ENCODE data around the gene C1QL2. TPM values are rescaled to one million over a fixed set of nuclear protein-coding genes. Genes with fewer than 3 reads are reported as not detected.

Gene C1QL2
- total RNA-seq, 2 experiments from 2014 or later = not detected

DNA sequence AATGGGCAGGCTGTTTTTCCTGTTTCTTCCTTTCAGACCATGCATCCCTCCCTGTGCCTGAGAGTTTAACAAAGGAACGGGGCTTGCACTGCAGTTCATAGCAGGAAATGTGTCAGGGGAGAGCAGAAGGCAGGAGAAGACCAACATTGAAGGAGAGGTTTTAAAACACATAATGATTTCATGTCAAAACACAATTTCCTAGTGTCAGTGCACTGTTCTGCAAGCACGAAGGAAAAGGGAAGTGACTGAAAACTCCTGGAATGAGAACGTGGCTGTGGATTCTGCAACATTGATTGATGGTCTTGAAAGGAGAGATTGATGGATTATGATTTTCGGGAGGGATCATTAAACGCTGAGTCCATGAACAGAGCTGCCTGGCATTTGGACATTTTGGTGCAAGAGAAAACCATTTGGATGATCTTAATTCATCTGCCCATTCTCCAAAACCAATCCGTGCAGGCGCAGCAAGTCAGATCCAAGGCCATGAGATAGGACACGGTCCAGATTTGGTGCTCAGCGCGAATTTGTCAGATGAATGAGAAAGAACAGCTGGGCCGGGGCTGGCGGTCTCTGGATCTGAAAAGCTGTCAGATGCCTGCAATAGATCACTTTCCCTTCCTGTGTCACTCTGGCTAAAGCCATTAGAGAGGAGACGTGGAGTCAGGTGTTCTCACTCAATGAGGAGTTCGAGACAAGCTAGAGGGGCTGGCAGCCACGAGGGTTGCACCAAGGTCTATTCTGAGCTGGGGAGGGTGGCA is 38.4 kb downstream of the C1QL2 start:
- Mint-ChIP-seq H3K4me3 (no peak overlapping the region), H3K36me3 (no peaks in the 10 kb centered on the region), H3K27ac (no peak overlapping the region), H3K9me3 (no peaks in the 10 kb centered on the region), H3K27me3 (no peaks in the 10 kb centered on the region), H3K4me1 (ENCODE audit: low read depth) (no peaks in the 10 kb centered on the region)
- DNase-seq = no peak
- intact Hi-C loops (cut with micrococcal nuclease) = no loop called here
- ChIA-PET POLR2A (no interaction called here), CTCF (no interaction called here)

DNA sequence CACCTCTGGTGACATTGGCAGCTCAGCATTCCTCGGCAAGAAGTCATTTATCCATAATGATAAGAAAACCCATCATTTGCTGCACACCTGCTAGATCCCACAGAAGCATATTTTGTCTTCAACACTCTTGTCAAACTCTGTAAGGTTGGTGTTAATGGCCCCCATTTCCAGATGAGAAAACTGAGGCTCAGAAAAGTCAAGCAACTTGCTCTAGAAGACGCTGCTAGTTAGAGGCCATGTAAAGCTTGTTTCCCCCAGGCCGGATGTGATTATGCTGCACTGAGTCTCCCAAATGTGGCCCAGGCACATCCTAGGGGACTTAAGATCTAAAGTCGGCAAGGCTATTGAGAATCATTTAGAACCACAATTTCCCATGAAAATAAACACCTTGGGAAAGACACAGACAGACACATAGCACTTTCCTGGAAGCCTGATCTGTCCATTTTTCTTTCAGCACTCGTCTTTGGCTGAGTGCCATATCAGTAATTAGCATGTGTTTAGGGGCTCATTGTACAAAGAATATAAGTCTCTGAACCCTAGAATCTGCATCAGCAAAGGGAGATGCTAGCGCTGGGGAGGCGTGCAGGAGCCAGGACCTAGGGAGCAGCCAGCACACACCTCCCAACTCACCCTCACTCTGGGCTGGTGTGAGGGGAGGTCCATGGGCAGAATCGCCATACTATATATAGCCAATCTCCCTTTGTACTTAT is 39.3 kb downstream of the C1QL2 start:
- H3K9me3 Mint-ChIP-seq = no peaks in the 10 kb centered on the region
- H3K27me3 Mint-ChIP-seq = no peaks in the 10 kb centered on the region
- ChIA-PET CTCF (no interaction called here), POLR2A (no interaction called here)
- DNase-seq = no peak
- H3K4me3 Mint-ChIP-seq = no peak overlapping the region
- H3K4me1 Mint-ChIP-seq (ENCODE audit: low read depth) = no peaks in the 10 kb centered on the region
- no peak overlapping the region for H3K27ac Mint-ChIP-seq
- intact Hi-C loops (cut with micrococcal nuclease) = no loop called here
- no peaks in the 10 kb centered on the region for H3K36me3 Mint-ChIP-seq

DNA sequence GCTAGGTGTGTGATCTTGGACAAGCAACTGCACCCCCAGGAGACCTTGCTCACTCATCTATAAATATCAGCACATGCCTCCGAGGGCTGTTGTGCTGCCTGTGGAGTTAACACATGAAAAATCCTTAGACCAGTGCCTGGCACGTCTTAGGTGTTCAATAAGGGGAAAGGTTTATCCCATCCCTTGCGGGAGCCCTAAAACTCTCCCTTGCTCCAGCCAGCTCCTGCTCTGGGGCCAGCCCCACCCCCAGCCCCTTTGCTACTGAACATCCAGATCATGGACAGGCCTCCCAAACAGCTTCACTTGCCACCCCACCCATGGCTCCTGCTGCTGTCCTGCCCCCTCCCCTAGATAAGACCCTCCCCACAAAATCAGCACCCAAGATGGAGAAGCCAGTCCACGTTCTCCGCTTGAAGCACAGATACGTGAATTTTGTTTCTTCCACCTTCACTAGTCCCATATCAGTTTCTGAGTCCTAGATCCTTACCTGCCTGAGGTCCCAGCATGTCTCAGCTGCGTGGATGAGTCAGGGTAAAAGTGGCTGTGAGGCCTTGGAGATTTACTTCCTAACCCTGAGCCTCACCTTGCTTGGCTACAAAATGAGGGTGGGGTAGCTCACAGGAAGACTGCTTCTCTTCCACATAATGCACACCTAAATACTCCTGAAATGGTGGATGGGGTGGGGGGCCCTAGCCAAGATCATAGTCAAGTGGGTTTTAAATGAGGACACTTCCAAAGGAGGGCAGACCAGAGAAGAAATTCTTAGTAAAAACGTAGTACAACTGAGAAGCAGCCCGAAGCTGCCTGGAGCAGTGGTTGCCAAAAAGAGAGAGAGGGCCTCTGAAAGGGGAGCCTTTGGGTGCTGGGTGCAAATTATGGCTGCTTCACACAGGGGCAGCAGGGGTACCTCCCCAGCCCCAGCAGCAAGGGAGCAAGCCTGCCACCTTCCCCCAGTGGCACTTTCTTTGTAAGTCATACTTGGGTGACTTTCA is 40.4 kb downstream of the C1QL2 start:
- Mint-ChIP-seq H3K27ac (no peak overlapping the region), H3K36me3 (no peaks in the 10 kb centered on the region), H3K4me1 (ENCODE audit: low read depth) (no peaks in the 10 kb centered on the region), H3K4me3 (no peak overlapping the region), H3K27me3 (peaks cover 1% of the 10 kb centered on the region), H3K9me3 (no peaks in the 10 kb centered on the region)
- ChIA-PET CTCF (no interaction called here), POLR2A (no interaction called here)
- no peak for DNase-seq
- intact Hi-C loops (cut with micrococcal nuclease) = no loop called here

DNA sequence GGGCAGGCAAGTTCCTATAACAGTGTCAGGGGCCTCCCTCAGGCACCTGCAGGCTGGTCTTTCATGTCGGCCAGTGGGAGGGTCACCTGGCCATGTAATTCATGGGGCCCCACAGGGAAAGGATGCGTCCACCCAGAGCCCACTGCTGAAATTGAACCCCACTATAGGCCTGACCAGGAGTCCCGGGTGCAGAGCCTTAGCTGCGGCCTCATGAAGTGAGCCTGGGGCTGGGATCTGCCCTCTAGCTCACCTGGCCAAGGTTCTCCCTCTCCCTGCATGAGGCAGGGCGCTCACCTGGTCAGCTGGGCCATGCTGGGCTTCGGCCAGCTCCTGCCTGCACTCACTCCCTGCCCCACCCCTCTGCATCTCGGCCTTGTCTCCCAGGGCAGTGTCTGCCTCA is 41.1 kb downstream of the C1QL2 start:
- intact Hi-C loops (cut with micrococcal nuclease) = no loop called here
- Mint-ChIP-seq H3K27me3 (peaks cover 3% of the 10 kb centered on the region), H3K4me3 (no peak overlapping the region), H3K4me1 (ENCODE audit: low read depth) (no peaks in the 10 kb centered on the region), H3K9me3 (no peaks in the 10 kb centered on the region), H3K27ac (no peak overlapping the region), H3K36me3 (no peaks in the 10 kb centered on the region)
- no peak for DNase-seq
- ChIA-PET POLR2A (no interaction called here), CTCF (no interaction called here)

DNA sequence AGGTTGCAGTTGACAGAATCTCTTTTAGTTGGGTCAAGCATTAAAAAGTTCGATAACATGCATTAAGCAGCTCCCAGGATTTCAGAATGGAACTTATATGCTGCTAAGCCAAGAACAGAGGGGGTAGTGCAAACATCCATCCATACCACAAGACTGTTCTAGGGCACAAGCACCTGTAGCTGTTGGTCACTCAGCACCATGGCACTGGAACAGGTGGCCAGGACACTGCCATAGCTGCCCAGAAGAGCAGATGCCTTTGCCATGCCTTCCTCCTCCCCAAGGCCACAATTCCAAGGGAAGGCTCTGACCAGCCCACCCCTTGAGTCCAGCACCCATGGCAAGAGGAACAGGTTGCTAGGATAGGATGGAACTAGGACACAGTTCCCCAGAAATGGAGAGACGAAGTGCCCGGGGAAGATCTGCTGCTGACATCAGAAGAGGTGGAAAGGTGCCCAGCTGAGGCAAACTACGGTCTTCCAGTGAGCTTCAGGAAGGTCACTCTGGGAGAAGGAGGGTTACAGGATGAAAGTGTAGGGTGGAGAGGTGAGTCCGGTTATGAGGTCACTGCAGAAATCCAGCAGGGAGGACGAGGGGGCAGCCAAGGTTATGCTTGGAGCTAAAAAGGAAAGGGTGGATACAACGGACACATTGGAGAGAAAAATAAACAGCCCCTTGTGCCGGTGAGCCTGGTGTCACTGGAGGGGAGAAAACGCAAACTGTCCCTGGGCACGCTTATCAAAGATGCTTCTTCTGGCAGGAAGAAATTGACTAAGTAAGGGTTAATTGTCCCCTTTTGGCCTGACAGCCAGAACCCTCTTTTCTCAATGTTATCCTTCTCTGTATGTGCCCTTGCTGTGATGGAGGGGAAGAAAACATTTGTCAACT is 41.9 kb downstream of the C1QL2 start:
- Mint-ChIP-seq H3K9me3 (peaks cover 4% of the 10 kb centered on the region), H3K36me3 (no peaks in the 10 kb centered on the region), H3K27me3 (peaks cover 3% of the 10 kb centered on the region), H3K4me3 (no peak overlapping the region), H3K27ac (no peak overlapping the region), H3K4me1 (ENCODE audit: low read depth) (no peaks in the 10 kb centered on the region)
- DNase-seq = no peak
- intact Hi-C loops (cut with micrococcal nuclease) = no loop called here
- ChIA-PET CTCF (no interaction called here), POLR2A (no interaction called here)

DNA sequence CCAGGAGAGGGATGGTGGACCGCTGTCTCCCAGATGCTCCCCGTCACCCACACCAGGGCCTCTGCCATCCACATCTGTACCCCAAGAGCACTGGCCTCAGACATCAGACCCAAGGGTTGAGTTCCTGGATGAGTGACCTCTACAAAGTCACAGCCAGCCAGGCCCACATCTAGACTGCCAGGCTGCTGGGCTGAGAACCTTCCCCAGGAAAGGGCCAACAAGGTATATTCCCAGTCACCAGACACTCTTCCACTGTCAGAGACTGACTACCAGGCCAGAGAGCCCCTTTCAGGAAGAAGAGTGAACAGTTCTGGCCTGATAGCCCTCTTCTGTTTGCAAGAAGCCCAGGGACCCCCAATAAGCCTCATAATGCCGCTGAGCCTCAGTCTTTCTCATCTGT is 44.3 kb downstream of the C1QL2 start:
- Mint-ChIP-seq H3K27ac (no peak overlapping the region), H3K36me3 (no peaks in the 10 kb centered on the region), H3K27me3 (peaks cover 3% of the 10 kb centered on the region), H3K9me3 (peaks cover 15% of the 10 kb centered on the region), H3K4me3 (no peak overlapping the region), H3K4me1 (ENCODE audit: low read depth) (no peaks in the 10 kb centered on the region)
- ChIA-PET CTCF (no interaction called here), POLR2A (no interaction called here)
- DNase-seq = no peak
- intact Hi-C loops (cut with micrococcal nuclease) = no loop called here

DNA sequence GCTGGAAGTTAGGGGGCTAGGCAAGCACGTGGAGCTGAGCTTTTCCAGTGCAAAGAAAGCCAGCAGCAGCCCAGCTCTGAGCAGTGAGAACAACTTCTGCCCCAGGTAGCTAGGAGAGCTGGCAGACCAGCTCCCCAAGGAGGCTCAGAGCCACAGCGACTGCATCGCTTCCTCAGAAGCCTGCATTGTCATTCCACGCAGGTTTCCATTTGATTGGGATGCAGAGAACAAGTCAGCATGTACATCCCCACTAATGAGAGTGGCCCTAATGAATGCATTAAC is 45.1 kb downstream of the C1QL2 start:
- Mint-ChIP-seq H3K27ac (no peak overlapping the region), H3K4me3 (no peak overlapping the region), H3K4me1 (ENCODE audit: low read depth) (no peaks in the 10 kb centered on the region), H3K27me3 (peaks cover 3% of the 10 kb centered on the region), H3K36me3 (no peaks in the 10 kb centered on the region), H3K9me3 (peaks cover 15% of the 10 kb centered on the region)
- ChIA-PET CTCF (no interaction called here), POLR2A (no interaction called here)
- DNase-seq = no peak
- intact Hi-C loops (cut with micrococcal nuclease) = no loop called here

DNA sequence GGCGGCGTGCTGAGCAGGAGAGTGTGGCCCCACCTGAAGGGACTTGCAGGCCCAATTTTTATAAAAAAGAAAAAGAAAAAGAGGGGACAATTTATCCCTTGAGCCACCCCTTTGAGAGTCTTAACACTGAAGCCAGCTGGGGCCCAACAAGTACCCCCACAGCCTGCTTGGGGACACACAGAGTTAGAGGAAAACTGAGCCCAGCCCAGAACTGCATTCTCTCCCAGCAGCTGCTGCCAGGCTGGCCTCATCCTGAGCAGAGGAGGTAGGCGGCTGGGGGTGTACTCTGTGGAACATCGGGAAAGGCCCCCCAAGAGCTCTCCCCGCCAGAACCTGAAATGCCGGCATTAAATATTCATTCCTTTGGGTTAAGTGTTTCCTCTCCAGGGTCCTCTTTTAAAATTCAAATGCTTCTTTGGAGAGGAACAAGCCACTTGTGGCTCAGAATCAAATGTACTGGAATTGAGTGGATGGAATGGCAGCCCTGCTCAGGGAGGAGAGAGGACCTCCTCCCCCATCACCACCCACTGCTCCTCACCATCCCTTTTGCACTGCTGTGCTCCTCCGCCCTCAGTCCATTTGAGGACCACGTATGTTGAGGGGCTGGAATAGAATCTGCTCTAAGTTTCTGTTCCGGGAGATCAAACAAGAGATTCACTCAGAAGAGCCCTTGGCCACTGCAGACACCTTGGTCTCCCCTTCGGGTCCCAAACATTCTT is 45.6 kb downstream of the C1QL2 start:
- no peaks in the 10 kb centered on the region for H3K4me1 Mint-ChIP-seq (ENCODE audit: low read depth)
- intact Hi-C loops (cut with micrococcal nuclease) = no loop called here
- no peak overlapping the region for H3K4me3 Mint-ChIP-seq
- H3K9me3 Mint-ChIP-seq = peaks cover 15% of the 10 kb centered on the region
- CTCF ChIA-PET = interaction anchor here (1.1 kb wide), 1 partner anchor 231 kb away, joined by 3 read pairs; no protein-coding TSS in a partner anchor
- POLR2A ChIA-PET = no interaction called here
- no peak overlapping the region for H3K27ac Mint-ChIP-seq
- H3K36me3 Mint-ChIP-seq = no peaks in the 10 kb centered on the region
- DNase-seq = no peak
- peaks cover 3% of the 10 kb centered on the region for H3K27me3 Mint-ChIP-seq

DNA sequence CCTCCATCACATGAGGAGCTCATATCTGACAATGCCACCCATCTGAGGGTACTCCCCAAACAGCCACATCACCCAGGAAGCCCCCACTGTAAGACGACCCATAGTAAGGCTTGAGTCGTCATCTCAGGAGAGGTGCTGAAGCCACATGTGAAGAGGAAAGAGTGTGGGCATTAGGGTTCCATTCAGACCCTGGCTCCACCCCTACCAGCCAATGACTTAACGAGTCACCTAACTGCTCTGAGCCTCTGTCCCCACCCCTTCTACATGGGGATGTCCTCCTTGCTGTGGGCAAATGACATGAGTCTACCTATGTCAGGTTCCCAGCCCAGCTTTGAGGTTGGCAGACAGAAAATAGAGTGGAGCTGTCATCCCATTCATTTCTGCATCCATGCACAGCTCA is 46.3 kb downstream of the C1QL2 start:
- Mint-ChIP-seq H3K27me3 (peaks cover 3% of the 10 kb centered on the region), H3K36me3 (no peaks in the 10 kb centered on the region), H3K4me1 (ENCODE audit: low read depth) (no peaks in the 10 kb centered on the region), H3K4me3 (no peak overlapping the region), H3K27ac (no peak overlapping the region), H3K9me3 (peaks cover 15% of the 10 kb centered on the region)
- POLR2A ChIA-PET = no interaction called here
- CTCF ChIA-PET = interaction anchor here (1.1 kb wide), 1 partner anchor 231 kb away, joined by 3 read pairs; no protein-coding TSS in a partner anchor
- intact Hi-C loops (cut with micrococcal nuclease) = no loop called here
- DNase-seq = no peak

DNA sequence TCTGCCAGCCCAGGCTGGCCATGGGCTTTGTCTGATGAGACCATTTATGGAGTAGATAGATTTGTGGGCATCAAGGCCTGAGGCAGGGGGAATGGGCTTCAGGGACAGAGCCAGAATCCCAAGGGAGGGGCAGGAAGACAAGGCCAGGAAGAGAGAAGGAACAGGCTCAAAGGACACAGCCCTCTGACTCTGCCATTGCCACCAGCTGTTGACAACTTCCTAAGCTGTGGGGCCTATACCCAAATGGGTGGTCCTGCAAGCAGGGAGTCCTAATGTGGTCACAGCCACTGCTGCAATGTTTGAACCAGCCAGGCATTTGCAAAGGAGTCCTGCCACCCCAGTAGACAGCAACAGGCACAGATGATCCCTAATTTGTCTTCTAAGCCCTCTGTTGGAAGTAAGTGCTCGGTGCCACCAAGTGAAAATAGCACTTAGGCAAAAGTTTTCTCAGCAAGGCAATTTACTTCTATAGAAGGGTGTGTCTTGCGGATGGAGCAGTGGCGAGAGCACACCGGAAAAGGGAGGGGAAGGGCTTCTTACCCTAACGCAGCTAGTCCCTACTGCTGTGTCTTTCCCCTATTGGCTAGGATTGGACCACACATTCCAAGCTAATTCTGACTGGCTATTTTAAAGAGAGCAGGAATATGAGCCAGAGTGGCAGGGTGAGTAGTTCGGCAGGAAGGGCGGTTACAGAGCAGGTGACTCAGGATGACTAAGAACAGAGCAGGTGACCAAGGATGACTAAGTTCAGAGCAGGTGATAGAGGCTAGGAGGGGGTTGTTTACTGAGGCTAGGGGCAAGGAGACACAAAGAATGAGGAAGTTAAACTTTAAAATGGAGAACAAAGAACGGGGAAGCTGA is 47.2 kb downstream of the C1QL2 start:
- Mint-ChIP-seq H3K9me3 (peaks cover 15% of the 10 kb centered on the region), H3K36me3 (no peaks in the 10 kb centered on the region), H3K27ac (no peak overlapping the region), H3K4me3 (no peak overlapping the region), H3K27me3 (peaks cover 3% of the 10 kb centered on the region), H3K4me1 (ENCODE audit: low read depth) (no peaks in the 10 kb centered on the region)
- no peak for DNase-seq
- POLR2A ChIA-PET = no interaction called here
- intact Hi-C loops (cut with micrococcal nuclease) = no loop called here
- CTCF ChIA-PET = no interaction called here

DNA sequence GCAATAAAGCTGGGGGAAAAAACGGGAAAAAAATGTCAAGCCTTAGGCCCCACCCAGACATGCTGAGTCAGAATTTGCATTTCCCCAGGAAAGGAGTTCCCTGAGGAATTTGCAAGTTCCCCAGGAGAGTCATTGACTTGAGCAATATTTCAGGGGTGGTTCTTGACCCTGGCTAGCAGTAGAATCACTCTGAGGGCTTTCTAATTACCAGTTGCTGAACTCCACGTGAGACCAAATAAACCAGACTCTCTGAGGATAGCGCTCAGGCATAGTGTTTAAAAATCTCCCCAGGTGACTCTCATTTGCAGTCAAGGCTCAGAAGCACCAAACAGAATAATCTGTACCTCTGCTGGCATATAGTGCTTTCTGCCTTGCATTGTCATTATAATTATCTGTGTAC is 48.7 kb downstream of the C1QL2 start:
- intact Hi-C loops (cut with micrococcal nuclease) = no loop called here
- CTCF ChIA-PET = no interaction called here
- Mint-ChIP-seq H3K4me1 (ENCODE audit: low read depth) (no peaks in the 10 kb centered on the region), H3K4me3 (no peak overlapping the region), H3K9me3 (peaks cover 15% of the 10 kb centered on the region), H3K36me3 (no peaks in the 10 kb centered on the region), H3K27me3 (peaks cover 3% of the 10 kb centered on the region), H3K27ac (no peak overlapping the region)
- POLR2A ChIA-PET = no interaction called here
- DNase-seq = no peak

Measured in activated CD4-positive, alpha-beta memory T cell treated with anti-CD3 and anti-CD28 coated beads for 36 hours (primary cell).